SW 1271 (cell line): ENCODE measurements around the gene IST1.

ENCODE experiments used
- DNase-seq, 2 experiments: peaks; one replicate each; lab custom pipeline; 2025; lab: John Stamatoyannopoulos, UW

The IST1 gene

DNA sequence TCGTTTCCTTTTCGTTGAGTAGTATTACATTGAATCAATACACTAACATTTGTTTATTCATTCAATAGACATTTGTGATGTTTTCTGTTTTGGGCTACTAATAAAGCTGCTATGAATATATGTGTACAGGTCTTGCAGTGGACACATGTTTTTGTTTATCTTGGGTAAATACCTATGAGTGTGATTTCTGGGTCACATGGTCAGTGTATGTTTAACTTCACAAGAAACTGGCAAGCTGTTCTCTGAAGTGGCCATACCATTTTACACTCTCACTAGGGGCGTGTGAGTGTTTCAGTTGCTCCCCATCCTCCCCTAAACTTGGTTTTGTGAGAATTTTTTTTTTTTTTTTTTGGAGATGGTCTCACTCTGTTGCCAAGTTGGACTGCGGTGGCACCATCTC is 69.9 kb downstream of the IST1 start:
- no peak for DNase-seq

DNA sequence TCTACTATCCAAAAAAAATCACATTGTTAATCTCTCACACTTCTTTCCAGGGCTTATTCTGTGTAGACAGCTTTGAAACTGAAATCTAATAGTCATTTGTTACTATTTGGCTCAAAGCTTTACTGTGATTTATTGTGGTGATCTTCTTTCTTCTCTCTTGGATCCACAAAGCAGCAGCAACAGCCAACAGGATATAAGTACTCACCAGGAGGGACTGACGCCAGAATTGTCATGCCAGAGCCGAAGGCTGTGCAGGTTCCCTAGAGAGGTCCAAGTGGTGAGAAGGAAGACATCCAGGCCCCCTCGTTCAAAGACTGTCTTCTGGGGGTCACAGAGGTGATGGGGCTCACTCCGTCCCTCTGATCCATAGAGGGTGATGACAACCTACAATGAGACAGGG is 71.6 kb downstream of the IST1 start:
- no peak for DNase-seq

DNA sequence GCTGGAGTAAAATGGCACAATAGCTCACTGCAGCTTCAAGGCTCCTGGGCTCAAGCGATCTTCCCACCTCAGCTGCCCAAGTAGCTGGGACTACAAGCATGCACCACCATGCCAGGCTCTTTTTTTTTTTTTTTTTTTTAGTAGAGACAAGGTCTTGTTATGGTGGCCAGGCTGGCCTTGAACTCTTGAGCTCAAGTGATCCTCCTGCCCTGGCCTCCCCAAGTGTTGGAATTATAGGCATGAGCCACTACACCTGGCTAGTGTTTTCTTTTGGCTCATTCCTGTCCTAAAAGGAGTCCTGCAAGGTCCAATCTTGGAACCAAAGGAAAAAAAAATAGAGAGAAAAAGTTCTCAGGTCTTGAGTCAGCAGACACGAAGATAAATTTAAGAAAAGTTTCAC is 74.0 kb downstream of the IST1 start:
- no peak for DNase-seq

DNA sequence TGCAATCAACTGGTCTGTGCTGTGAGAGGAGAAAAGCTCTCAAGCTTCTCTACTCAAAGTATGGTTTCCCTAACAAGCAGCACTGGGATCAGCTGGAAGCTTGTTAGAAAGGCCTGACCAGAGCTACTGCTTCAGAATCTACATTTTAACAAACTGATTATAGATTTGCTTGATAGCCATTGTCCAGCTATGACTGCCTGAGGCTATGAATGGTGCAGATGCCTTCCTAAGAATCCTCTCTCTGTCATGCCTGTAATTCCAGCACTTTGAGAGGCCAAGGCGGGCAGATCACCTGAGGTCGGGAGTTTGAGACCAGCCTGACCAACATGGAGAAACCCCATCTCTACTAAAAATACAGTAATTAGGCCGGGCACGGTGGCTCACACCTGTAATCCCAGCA is 76.2 kb downstream of the IST1 start:
- no peak for DNase-seq

DNA sequence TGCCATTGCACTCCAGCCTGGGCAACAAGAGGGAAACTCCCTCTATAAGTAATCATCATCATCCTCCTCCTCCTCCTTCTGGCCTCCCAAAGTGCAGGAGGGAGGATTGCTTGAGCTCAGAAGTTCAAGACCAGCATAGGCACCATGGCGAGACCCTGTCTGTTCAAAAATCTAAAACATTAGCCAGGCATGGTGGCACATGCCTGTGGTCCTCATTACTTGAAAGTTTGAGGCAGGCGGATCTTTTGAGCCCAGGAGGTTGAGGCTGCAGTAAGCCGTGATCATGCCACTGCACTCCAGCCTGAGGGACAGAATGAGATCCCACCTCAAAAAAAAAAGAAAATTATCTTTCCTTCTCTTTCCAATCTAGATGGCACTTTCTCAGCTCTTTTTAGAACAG is 77.0 kb downstream of the IST1 start:
- DNase-seq: no peak

DNA sequence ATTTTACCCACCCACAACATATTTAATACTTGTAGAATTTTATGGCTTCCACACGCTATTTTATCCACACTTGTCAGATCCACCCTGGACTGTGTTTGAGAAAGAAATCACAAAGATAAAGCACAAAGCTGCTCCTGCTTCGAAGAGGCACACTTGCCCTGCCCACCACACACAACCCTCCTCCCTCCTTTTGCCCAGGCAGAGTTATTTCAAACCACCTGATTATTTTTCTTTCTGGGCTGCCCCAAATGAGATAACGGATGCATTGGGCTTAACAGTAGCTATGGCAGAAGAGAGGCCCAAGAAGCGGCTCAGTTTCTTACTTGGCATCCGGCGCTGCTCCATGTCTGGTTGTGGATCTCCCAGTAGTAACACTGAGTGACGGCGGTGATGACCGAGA is 77.7 kb downstream of the IST1 start:
- no peak for DNase-seq

DNA sequence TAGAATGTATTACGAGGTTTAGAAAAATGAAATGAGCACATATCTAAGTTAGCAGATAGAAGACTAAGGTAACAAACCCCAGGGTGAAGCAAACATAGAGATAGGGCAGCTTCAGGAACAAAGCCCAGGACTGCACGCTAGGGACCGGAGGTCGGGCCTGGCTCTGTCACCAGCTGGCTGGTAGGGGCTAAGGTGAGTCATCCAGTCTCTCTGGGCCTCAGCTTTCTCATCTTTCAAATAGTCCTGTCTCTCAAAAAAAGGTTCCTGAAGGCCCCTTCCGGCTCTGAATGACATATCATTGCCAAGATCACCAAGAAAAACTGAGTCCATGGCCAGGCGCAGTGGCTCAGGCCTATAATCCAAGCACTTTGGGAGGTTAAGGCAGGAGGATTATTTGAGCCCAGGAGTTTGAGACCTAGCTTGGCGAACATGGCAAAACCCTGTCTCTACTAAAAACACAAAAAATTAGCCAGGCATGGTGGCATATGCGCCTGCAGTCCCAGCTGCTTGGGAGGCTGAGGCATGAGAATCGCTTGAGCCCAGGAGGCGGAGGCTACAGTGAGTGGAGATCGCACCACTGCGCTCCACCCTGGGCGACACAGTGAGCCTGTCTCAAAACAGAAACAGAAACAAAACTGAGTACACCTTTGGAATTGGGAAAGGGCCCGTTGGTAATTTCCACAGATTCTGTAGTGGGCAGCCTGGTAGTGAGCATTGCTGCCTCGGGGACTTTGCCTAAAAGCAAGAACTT is 78.9 kb downstream of the IST1 start:
- no peak for DNase-seq
